ENCODE measurements around the gene GTF2IRD2.
"Not testable (repeated sequence)": the region's sequence is repeated elsewhere in the genome, so short reads cannot be mapped to it uniquely, and the experiment has no call there.

The GTF2IRD2 gene

DNA sequence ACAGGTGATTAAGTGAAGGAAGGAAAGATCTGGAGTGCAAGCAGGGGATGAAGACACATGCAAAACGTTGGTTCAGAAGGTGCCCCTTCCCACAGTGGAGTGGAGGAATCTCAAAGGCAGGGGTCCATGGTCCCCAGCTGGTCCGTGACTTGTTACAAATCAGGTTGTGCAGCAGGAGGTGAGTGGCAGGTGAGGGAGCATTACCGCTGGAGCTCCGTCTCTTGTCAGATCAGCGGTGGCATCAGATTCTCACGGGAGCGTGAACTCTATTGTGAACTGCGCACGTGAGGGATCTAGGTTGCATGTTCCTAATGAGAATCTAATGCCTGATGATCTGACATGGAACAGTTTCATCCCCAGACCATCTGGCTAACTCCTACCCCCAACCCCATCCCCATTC, 21.1 kb upstream of the GTF2IRD2 start:
- not testable (repeated sequence) for H3K27me3 ChIP-seq (ENCODE audit: insufficient read depth, low read length, poor library complexity); H3K27ac ChIP-seq (ENCODE audit: low read length); H3K4me2 ChIP-seq (ENCODE audit: insufficient read depth, low read length); H3K4me1 ChIP-seq (ENCODE audit: insufficient read depth, low read length); H2AFZ ChIP-seq (ENCODE audit: low read depth, low read length); H3K36me3 ChIP-seq (ENCODE audit: insufficient read depth, low read length); ATAC-seq (ENCODE audit: insufficient read depth, low read depth); H3K79me2 ChIP-seq (ENCODE audit: insufficient read depth, low read length); H4K20me1 ChIP-seq (ENCODE audit: insufficient read depth, low read length); H3K4me3 ChIP-seq (ENCODE audit: low read depth in 1 of 2, low read length in 2 of 2); H3K9me3 ChIP-seq (ENCODE audit: insufficient read depth, low read length, severe bottlenecking); DNase-seq; H3K9ac ChIP-seq (ENCODE audit: low read depth, low read length)

DNA sequence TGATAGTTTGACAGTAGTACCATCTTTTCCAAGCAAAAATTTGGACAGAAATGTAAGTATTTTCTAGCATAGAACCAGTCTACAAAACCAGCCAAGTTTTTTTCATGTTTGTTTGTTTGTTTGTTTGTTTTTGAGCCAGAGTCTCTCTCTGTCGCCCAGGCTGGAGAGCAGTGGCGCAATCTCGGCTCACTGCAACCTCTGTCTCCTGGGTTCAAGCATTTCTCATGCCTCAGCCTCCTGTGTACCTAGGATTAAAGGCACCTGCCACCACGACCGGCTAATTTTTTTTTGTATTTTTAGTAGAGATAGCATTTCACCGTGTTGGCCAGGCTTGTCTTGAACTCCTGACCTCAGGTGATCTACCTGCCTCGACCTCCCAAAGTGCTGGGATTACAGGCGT, 14.4 kb upstream of the GTF2IRD2 start:
- not testable (repeated sequence) for H3K27me3 ChIP-seq (ENCODE audit: insufficient read depth, low read length, poor library complexity); H3K4me3 ChIP-seq (ENCODE audit: low read depth in 1 of 2, low read length in 2 of 2); H2AFZ ChIP-seq (ENCODE audit: low read depth, low read length); H3K9me3 ChIP-seq (ENCODE audit: insufficient read depth, low read length, severe bottlenecking); H3K9ac ChIP-seq (ENCODE audit: low read depth, low read length); H3K27ac ChIP-seq (ENCODE audit: low read length); H3K36me3 ChIP-seq (ENCODE audit: insufficient read depth, low read length); H3K4me1 ChIP-seq (ENCODE audit: insufficient read depth, low read length); DNase-seq; H4K20me1 ChIP-seq (ENCODE audit: insufficient read depth, low read length); H3K4me2 ChIP-seq (ENCODE audit: insufficient read depth, low read length); H3K79me2 ChIP-seq (ENCODE audit: insufficient read depth, low read length)
- ATAC-seq (ENCODE audit: insufficient read depth, low read depth): 0 out of 3 replicates have a peak, but pooled peaks have one; percentile 9

DNA sequence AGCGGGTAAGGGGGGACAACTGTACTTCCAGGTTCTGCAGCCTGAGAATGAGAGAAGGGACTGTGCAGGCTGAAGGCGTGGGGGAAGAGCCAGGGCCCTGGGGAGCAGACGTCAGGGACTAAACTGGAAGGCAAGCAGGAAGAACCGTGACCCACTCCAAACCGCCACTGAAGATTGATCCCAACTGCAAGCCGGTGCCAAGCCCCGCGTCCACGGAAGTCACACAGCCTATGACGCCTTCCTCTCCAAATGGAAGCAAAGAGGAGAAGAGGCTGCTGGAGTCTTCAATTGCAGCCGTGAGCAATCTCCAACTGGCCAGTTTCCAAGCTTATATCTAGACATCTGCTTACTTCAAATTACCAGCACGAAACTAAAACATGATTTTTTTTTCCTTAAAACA, 1.6 kb downstream of the GTF2IRD2 start:
- H2AFZ ChIP-seq (ENCODE audit: low read depth, low read length); ATAC-seq (ENCODE audit: insufficient read depth, low read depth); H3K9me3 ChIP-seq (ENCODE audit: insufficient read depth, low read length, severe bottlenecking); H4K20me1 ChIP-seq (ENCODE audit: insufficient read depth, low read length); H3K4me1 ChIP-seq (ENCODE audit: insufficient read depth, low read length); H3K79me2 ChIP-seq (ENCODE audit: insufficient read depth, low read length); H3K27me3 ChIP-seq (ENCODE audit: insufficient read depth, low read length, poor library complexity); H3K9ac ChIP-seq (ENCODE audit: low read depth, low read length); DNase-seq; H3K4me2 ChIP-seq (ENCODE audit: insufficient read depth, low read length); H3K27ac ChIP-seq (ENCODE audit: low read length); H3K4me3 ChIP-seq (ENCODE audit: low read depth in 1 of 2, low read length in 2 of 2); H3K36me3 ChIP-seq (ENCODE audit: insufficient read depth, low read length): not testable (repeated sequence)

DNA sequence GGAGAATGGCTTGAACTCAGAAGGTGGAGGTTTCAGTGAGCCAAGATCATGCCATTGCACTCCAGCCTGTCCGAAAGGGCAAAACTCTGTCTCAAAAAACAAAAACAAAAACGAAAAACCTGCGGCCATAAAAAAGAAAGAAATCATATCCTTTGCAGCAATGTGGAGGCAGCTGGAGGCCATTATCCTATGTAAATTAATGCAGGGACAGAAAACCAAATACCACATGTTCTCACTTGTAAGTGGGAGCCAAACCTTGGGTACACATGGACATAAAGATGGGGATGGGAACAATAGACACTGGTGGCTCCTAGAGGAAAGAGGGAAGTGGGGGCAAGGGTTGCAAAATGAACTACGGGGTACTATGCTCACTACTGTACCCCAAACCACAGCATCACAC, 21.0 kb downstream of the GTF2IRD2 start:
- DNase-seq; ATAC-seq (ENCODE audit: insufficient read depth, low read depth); H3K9me3 ChIP-seq (ENCODE audit: insufficient read depth, low read length, severe bottlenecking); H2AFZ ChIP-seq (ENCODE audit: low read depth, low read length); H3K79me2 ChIP-seq (ENCODE audit: insufficient read depth, low read length); H3K4me2 ChIP-seq (ENCODE audit: insufficient read depth, low read length); H3K27ac ChIP-seq (ENCODE audit: low read length); H3K4me3 ChIP-seq (ENCODE audit: low read depth in 1 of 2, low read length in 2 of 2); H3K4me1 ChIP-seq (ENCODE audit: insufficient read depth, low read length); H3K27me3 ChIP-seq (ENCODE audit: insufficient read depth, low read length, poor library complexity); H4K20me1 ChIP-seq (ENCODE audit: insufficient read depth, low read length); H3K9ac ChIP-seq (ENCODE audit: low read depth, low read length); H3K36me3 ChIP-seq (ENCODE audit: insufficient read depth, low read length): not testable (repeated sequence)

DNA sequence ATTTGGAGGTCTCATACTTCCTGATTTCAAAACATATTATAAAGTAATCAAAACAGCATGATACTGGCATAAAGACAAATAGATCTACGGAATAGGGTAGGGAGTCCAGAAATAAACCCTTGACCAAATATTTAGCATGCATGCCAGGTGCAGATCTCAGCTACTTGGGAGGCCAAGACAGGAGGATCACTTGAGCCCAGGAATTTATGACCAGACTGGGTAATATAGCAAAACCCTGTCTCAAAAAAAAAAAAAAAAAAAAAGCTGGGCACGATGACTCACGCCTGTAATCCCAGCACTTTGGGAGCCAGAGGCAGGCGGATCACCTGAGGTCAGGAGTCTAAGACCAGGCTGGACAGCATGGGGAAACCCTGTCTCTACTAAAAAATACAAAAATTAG, 21.4 kb downstream of the GTF2IRD2 start:
- not testable (repeated sequence) for DNase-seq; H3K4me2 ChIP-seq (ENCODE audit: insufficient read depth, low read length); H3K27ac ChIP-seq (ENCODE audit: low read length); H3K4me1 ChIP-seq (ENCODE audit: insufficient read depth, low read length); H3K4me3 ChIP-seq (ENCODE audit: low read depth in 1 of 2, low read length in 2 of 2); H3K27me3 ChIP-seq (ENCODE audit: insufficient read depth, low read length, poor library complexity); H3K36me3 ChIP-seq (ENCODE audit: insufficient read depth, low read length); H3K79me2 ChIP-seq (ENCODE audit: insufficient read depth, low read length); H2AFZ ChIP-seq (ENCODE audit: low read depth, low read length); H3K9ac ChIP-seq (ENCODE audit: low read depth, low read length); H3K9me3 ChIP-seq (ENCODE audit: insufficient read depth, low read length, severe bottlenecking); ATAC-seq (ENCODE audit: insufficient read depth, low read depth); H4K20me1 ChIP-seq (ENCODE audit: insufficient read depth, low read length)

DNA sequence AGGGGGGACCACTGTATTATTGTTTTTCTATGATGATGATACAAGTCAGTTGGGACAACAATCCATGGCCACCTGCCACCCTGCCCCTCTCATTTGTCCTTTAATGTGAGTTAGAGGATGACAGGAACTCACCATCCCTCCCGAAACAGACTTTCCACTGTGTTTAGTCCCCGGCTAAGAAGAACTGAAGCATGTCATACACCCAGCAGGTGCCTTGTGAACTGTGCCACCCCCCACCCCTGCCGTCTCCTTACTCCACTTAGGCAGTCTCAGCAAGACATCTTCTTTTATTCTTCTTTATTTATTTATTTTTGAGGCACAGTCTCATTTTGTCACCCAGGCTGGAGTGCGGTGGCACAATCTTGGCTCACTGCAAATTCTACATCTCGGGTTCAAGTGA, 30.1 kb downstream of the GTF2IRD2 start:
- H3K27me3 ChIP-seq (ENCODE audit: insufficient read depth, low read length, poor library complexity); H3K4me2 ChIP-seq (ENCODE audit: insufficient read depth, low read length); H2AFZ ChIP-seq (ENCODE audit: low read depth, low read length); DNase-seq; H3K79me2 ChIP-seq (ENCODE audit: insufficient read depth, low read length); H3K36me3 ChIP-seq (ENCODE audit: insufficient read depth, low read length); H3K9me3 ChIP-seq (ENCODE audit: insufficient read depth, low read length, severe bottlenecking); H3K4me3 ChIP-seq (ENCODE audit: low read depth in 1 of 2, low read length in 2 of 2); H3K27ac ChIP-seq (ENCODE audit: low read length); H3K9ac ChIP-seq (ENCODE audit: low read depth, low read length); H3K4me1 ChIP-seq (ENCODE audit: insufficient read depth, low read length); H4K20me1 ChIP-seq (ENCODE audit: insufficient read depth, low read length); ATAC-seq (ENCODE audit: insufficient read depth, low read depth): not testable (repeated sequence)

DNA sequence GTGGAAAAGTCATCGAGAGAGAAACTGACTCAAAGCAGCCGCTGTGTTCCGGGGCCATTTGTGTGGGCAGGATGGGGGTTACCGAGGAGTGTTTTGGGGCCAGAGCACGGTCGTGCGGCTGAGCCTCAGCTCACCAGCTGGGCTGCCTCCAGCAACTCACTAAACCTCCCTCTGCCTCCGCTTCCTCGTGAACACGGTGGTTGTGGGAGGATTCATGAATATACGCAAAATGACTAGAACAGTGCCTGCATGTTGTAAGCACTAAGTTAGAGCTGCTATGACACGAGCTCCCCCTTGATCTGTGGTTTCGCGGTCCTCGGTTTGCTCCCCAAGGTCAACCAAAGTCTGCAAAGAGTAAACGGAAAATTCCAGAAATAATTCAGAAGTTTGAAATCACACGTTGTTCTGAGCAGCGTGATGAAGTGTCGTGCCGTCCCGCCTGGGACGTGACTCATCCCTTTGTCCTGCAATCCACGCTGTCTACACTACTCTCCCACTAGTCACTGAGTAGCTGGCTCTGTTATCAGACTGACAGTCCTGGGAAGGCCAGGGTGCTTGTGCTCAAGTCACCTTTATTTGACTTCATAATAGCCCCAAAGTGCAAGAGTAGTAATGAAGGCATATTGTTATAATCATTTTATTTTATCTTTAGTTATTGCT, 31.1 kb downstream of the GTF2IRD2 start:
- not testable (repeated sequence) for H3K27me3 ChIP-seq (ENCODE audit: insufficient read depth, low read length, poor library complexity); H2AFZ ChIP-seq (ENCODE audit: low read depth, low read length); H3K79me2 ChIP-seq (ENCODE audit: insufficient read depth, low read length); H3K4me1 ChIP-seq (ENCODE audit: insufficient read depth, low read length); H4K20me1 ChIP-seq (ENCODE audit: insufficient read depth, low read length); ATAC-seq (ENCODE audit: insufficient read depth, low read depth); H3K36me3 ChIP-seq (ENCODE audit: insufficient read depth, low read length); H3K4me3 ChIP-seq (ENCODE audit: low read depth in 1 of 2, low read length in 2 of 2); H3K9ac ChIP-seq (ENCODE audit: low read depth, low read length); H3K9me3 ChIP-seq (ENCODE audit: insufficient read depth, low read length, severe bottlenecking); DNase-seq; H3K27ac ChIP-seq (ENCODE audit: low read length); H3K4me2 ChIP-seq (ENCODE audit: insufficient read depth, low read length)

DNA sequence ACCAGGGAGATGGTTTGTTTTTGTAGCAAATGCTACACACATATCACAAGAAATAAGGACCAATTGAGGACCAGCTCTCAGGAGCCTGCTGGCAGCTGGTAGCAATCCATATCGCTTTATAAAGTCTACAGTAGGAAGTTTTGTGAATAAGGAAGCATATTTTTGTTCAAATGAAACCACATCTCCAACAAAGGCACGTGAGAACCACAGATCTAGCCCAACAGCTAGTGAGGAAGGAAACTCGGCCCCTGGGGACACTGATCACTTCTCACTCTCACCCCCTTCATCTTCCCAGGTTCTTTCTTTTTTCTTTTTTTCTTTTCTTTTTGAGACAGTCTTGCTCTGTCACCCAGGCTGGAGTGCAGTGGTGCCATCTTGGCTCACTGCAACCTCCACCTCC, 35.5 kb downstream of the GTF2IRD2 start:
- H2AFZ ChIP-seq (ENCODE audit: low read depth, low read length); H3K27me3 ChIP-seq (ENCODE audit: insufficient read depth, low read length, poor library complexity); H3K9me3 ChIP-seq (ENCODE audit: insufficient read depth, low read length, severe bottlenecking); H3K27ac ChIP-seq (ENCODE audit: low read length); H4K20me1 ChIP-seq (ENCODE audit: insufficient read depth, low read length); H3K79me2 ChIP-seq (ENCODE audit: insufficient read depth, low read length); H3K36me3 ChIP-seq (ENCODE audit: insufficient read depth, low read length); H3K9ac ChIP-seq (ENCODE audit: low read depth, low read length); H3K4me1 ChIP-seq (ENCODE audit: insufficient read depth, low read length); H3K4me3 ChIP-seq (ENCODE audit: low read depth in 1 of 2, low read length in 2 of 2); H3K4me2 ChIP-seq (ENCODE audit: insufficient read depth, low read length); DNase-seq: not testable (repeated sequence)
- peak; percentile 89 for ATAC-seq (ENCODE audit: insufficient read depth, low read depth)
